HCT116 (cell line): ENCODE data around the gene GSTM1. TPM values are rescaled to one million over a fixed set of nuclear protein-coding genes. Genes with fewer than 3 reads are reported as not detected.

Experiments used
- ATAC-seq: fragments of 200-7000 bp; cut with Tn5 transposase; 2 replicates; pipeline ENCODE4 v1.9.1; 2020; ENCODE audit warnings: mild to moderate bottlenecking, moderate library complexity
- BruUV-seq: library from RNA; stranded (reverse); fragments of 400-500 nt; replicated peaks from 2 replicates; lab custom pipeline; 2021; lab: Mats Ljungman, UMichigan
- CTCF ChIA-PET: fragments of 300-600 bp; sonication (Branson Sonifier 250); formaldehyde crosslinking; loops from one replicate; lab custom pipeline; 2021; ENCODE audit warnings: antibody characterized with exemption; lab: Charles Lee
- POLR2A ChIA-PET: fragments of 300-600, 350-600 bp; sonication (Branson Sonifier 250); formaldehyde crosslinking; loops from one replicate; lab custom pipeline; 2021; ENCODE audit warnings: antibody characterized with exemption; lab: Charles Lee
- RAD21 ChIA-PET, 2 experiments: fragments of 300-600 bp; sonication (Branson Sonifier 250); formaldehyde crosslinking; loops; one replicate each; lab custom pipeline; 2023; ENCODE audit warnings: low total read pairs in 2 of 2; ENCODE audit not compliant: uncharacterized antibody in 2 of 2, unreplicated experiment in 2 of 2, low non-redundant PET in 1 of 2; lab: Charles Lee
- DNase-seq: peaks from one replicate; pipeline ENCODE4 v3.0.0-alpha.2; 2010; ENCODE audit warnings: low read depth, low spot score
- H2AFZ ChIP-seq: fragments of 200-600 bp; shearing (Covaris generic), sonication (generic); 2 replicates; pipeline ENCODE4 v1.6.1; 2017; ENCODE audit warnings: low read depth, mixed run types, mixed read lengths, antibody characterized with exemption, low read length; ENCODE audit not compliant: poor library complexity, severe bottlenecking
- H3K27ac ChIP-seq: 2 replicates; pipeline ENCODE4 v1.5.1; 2012; ENCODE audit warnings: low read depth, low read length
- H3K27me3 ChIP-seq: fragments of 200-600 bp; sonication (generic); 2 replicates; pipeline ENCODE4 v1.6.1; 2016; ENCODE audit warnings: mixed run types, low read length, mixed read lengths; ENCODE audit not compliant: insufficient read depth
- H3K36me3 ChIP-seq, 2 experiments: fragments of 200-500 bp in 1 of 2; fragments of 200-600 bp in 1 of 2; sonication (Bioruptor generic) in 1 of 2; sonication (generic) in 1 of 2; 2 replicates each; pipeline versions ENCODE4 v1.5.1 to v1.6.1; 2014 to 2016; ENCODE audit warnings: low read length in 2 of 2, inconsistent platforms in 1 of 2, mixed read lengths in 1 of 2, mixed run types in 1 of 2; ENCODE audit not compliant: insufficient read depth in 2 of 2, control insufficient read depth in 1 of 2
- H3K4me1 ChIP-seq, 2 experiments: fragments of 200-600 bp in 1 of 2; sonication (generic) in 1 of 2; 2 replicates each; pipeline versions ENCODE4 v1.5.1 to v1.6.1; 2012 to 2017; ENCODE audit warnings: low read length in 2 of 2, inconsistent platforms in 1 of 2, mild to moderate bottlenecking in 1 of 2, mixed read lengths in 1 of 2, mixed run types in 1 of 2, moderate library complexity in 1 of 2; ENCODE audit not compliant: insufficient read depth in 2 of 2, control insufficient read depth in 1 of 2
- H3K4me2 ChIP-seq: fragments of 200-600 bp; sonication (generic); 2 replicates; pipeline ENCODE4 v1.6.1; 2017; ENCODE audit warnings: mixed run types, low read length, mixed read lengths
- H3K4me3 ChIP-seq, 2 experiments: fragments of 200-600 bp in 1 of 2; sonication (generic) in 1 of 2; replicated peaks in 1 of 2; 2 replicates each; pipeline ENCODE4 v1.5.1; 2011 to 2016; ENCODE audit warnings: low read length in 2 of 2, control low read depth in 1 of 2, low read depth in 1 of 2, mild to moderate bottlenecking in 1 of 2, mixed read lengths in 1 of 2, mixed run types in 1 of 2
- H3K79me2 ChIP-seq: fragments of 200-600 bp; sonication (generic); 2 replicates; pipeline ENCODE4 v1.6.1; 2017; ENCODE audit warnings: mild to moderate bottlenecking, mixed run types, low read length, moderate library complexity, mixed read lengths; ENCODE audit not compliant: insufficient read depth
- H3K9ac ChIP-seq: fragments of 200-600 bp; sonication (generic); 2 replicates; pipeline ENCODE4 v1.6.1; 2016; ENCODE audit warnings: low read length, mixed read lengths
- H3K9me2 ChIP-seq: fragments of 200-600 bp; sonication (generic), shearing (Covaris generic); 2 replicates; pipeline ENCODE4 v1.6.1; 2017; ENCODE audit warnings: mixed run types, mild to moderate bottlenecking, moderate library complexity; ENCODE audit not compliant: insufficient read depth
- H3K9me3 ChIP-seq, 2 experiments: fragments of 200-500 bp in 1 of 2; fragments of 200-600 bp in 1 of 2; sonication (Bioruptor generic) in 1 of 2; sonication (generic) in 1 of 2; 2 replicates each; pipeline ENCODE4 v1.6.1; 2014 to 2017; ENCODE audit warnings: low read length in 2 of 2, mixed read lengths in 2 of 2, inconsistent platforms in 1 of 2, low read depth in 1 of 2, mild to moderate bottlenecking in 1 of 2, mixed run types in 1 of 2, moderate library complexity in 1 of 2; ENCODE audit not compliant: control insufficient read depth in 1 of 2, insufficient read depth in 1 of 2
- H4K20me1 ChIP-seq: fragments of 200-600 bp; sonication (generic), shearing (Covaris generic); 2 replicates; pipeline ENCODE4 v1.6.1; 2017; ENCODE audit warnings: mixed run types, mild to moderate bottlenecking, moderate library complexity; ENCODE audit not compliant: insufficient read depth
- CTCF ChIP-seq, 3 experiments: fragments of 200-600 bp in 1 of 3; sonication (generic) in 1 of 3; IDR thresholded peaks in 2 of 3; conservative IDR thresholded peaks in 1 of 3; 2 replicates each; pipeline ENCODE4 v1.5.1; 2012 to 2017; ENCODE audit warnings: low read depth in 2 of 3, low read length in 2 of 3, antibody characterized with exemption in 1 of 3, borderline replicate concordance in 1 of 3, control low read depth in 1 of 3, mild to moderate bottlenecking in 1 of 3, mixed read lengths in 1 of 3, mixed run types in 1 of 3, moderate library complexity in 1 of 3; ENCODE audit not compliant: insufficient read depth in 1 of 3
- ELF1 ChIP-seq: IDR thresholded peaks from 2 replicates; pipeline ENCODE4 v1.6.1; 2012; ENCODE audit warnings: low read depth, borderline replicate concordance
- EZH2 ChIP-seq: fragments of 200-600 bp; sonication (generic); IDR thresholded peaks from 2 replicates; pipeline ENCODE4 v1.6.1; 2017; ENCODE audit warnings: antibody characterized with exemption, mixed run types
- EZH2phosphoT487 ChIP-seq: fragments of 200-600 bp; IDR thresholded peaks from 2 replicates; pipeline ENCODE4 v1.6.1; 2018; ENCODE audit warnings: antibody characterized with exemption, borderline replicate concordance
- FOSL1 ChIP-seq: IDR thresholded peaks from 2 replicates; pipeline ENCODE4 v1.6.1; 2012; ENCODE audit warnings: low read depth
- JUND ChIP-seq: IDR thresholded peaks from 2 replicates; pipeline ENCODE4 v1.6.1; 2012
- POLR2A ChIP-seq: IDR thresholded peaks from 2 replicates; pipeline ENCODE4 v1.7.0; 2011; ENCODE audit warnings: borderline replicate concordance; ENCODE audit not compliant: insufficient read depth, insufficient read length; ENCODE audit errors: extremely low read depth
- SIN3A ChIP-seq: IDR thresholded peaks from 2 replicates; pipeline ENCODE4 v1.6.1; 2012; ENCODE audit warnings: low read depth
- YY1 ChIP-seq: IDR thresholded peaks from 2 replicates; pipeline ENCODE4 v1.6.1; 2011; ENCODE audit warnings: low read length, low read depth, moderate library complexity, mild to moderate bottlenecking; ENCODE audit not compliant: insufficient replicate concordance; ENCODE audit errors: extremely low read depth
- ZNF274 ChIP-seq: fragments of 200-500 bp; sonication (Bioruptor generic); IDR thresholded peaks from 2 replicates; pipeline ENCODE4 v1.6.1; 2014; ENCODE audit warnings: mild to moderate bottlenecking, low read depth, low read length, inconsistent platforms
- intact Hi-C: fragments of 100-400 bp; cut with micrococcal nuclease; formaldehyde crosslinking; loops from 2 replicates; pipeline ENCODE4 v1.10.0; 2022
- total RNA-seq: library from RNA; stranded (reverse); gene quantifications from one replicate; pipeline ENCODE4 v1.2.1, GENCODE V29; 2021; ENCODE audit not compliant: unreplicated experiment

GSTM1 gene
- total RNA-seq, 1 experiment from 2014 or later = not detected

- no peaks in the 10 kb centered on the region for H4K20me1 ChIP-seq
- DNase-seq (no peak), ATAC-seq (no peak)
- ChIA-PET RAD21 (no interaction called here), POLR2A (no interaction called here), CTCF (no interaction called here)
- no TSS peak for BruUV-seq
- 0 out of 2 replicates have a peak, but pooled peaks cover 4% of the 10 kb centered on the region for H3K27me3 ChIP-seq
- no peak within 1 kb of the TSS for H3K4me3 ChIP-seq
- H2AFZ ChIP-seq = no peak within 1 kb of the TSS
- H3K9ac ChIP-seq = no peak within 1 kb of the TSS
- H3K27ac ChIP-seq = no peak within 1 kb of the TSS
- TF ChIP-seq FOSL1 (no peak), ZNF274 (no peak), JUND (no peak), EZH2 (no peak), ELF1 (no peak), POLR2A (no peak), SIN3A (no peak), YY1 (no peak), CTCF (IDR thresholded peaks at IDR 0.05 in 2 of 3, conservative IDR thresholded peaks at IDR 0.05 in 1 of 3; ENCODE audit: borderline replicate concordance in 1 of 3, insufficient read depth in 1 of 3, low read depth in 2 of 3, low read length in 2 of 3) (no peak), EZH2phosphoT487 (no peak)
- H3K9me3 ChIP-seq = no peaks in the 10 kb centered on the region
- no peak within 1 kb of the TSS for H3K4me2 ChIP-seq
- H3K79me2 ChIP-seq = no peaks in the 10 kb centered on the region
- intact Hi-C loops = no loop called here
- no peaks in the 10 kb centered on the region for H3K9me2 ChIP-seq
- H3K36me3 ChIP-seq = no peaks in the 10 kb centered on the region
- no peaks in the 10 kb centered on the region for H3K4me1 ChIP-seq
Measured at GRCh38 chr1:109740615-109741373, 53.2 kb downstream of the GSTM1 start, which contains the start of gene GSTM3. TSS of gene GSTM3 (minus strand) at chr1:109741038. CDS start at chr1:109740287, 751 bp downstream.

Other genes starting within 250 kb of the GSTM1 start
- 1.3 TPM for gene SYPL2, start 221.3 kb upstream of the GSTM1 start, total RNA-seq
- 7.2 TPM for gene ATXN7L2, start 203.9 kb upstream of the GSTM1 start, total RNA-seq
- 5.9 TPM for gene CYB561D1, start 193.7 kb upstream of the GSTM1 start, total RNA-seq
- 0.10 TPM for gene AMIGO1, start 178.1 kb upstream of the GSTM1 start, total RNA-seq
- not detected for gene GPR61, start 147.9 kb upstream of the GSTM1 start, total RNA-seq
- gene GNAI3, start 139.2 kb upstream of the GSTM1 start, total RNA-seq = 9.5 TPM
- 0.76 TPM for gene GNAT2, start 68.2 kb upstream of the GSTM1 start, total RNA-seq
- gene AMPD2, start 68.0 kb upstream of the GSTM1 start, total RNA-seq = 69.9 TPM
- gene GSTM4, start 31.7 kb upstream of the GSTM1 start, total RNA-seq = 15.9 TPM
- 5.9 TPM for gene GSTM2, start 19.8 kb upstream of the GSTM1 start, total RNA-seq
- gene GSTM5, start 24.4 kb downstream of the GSTM1 start, total RNA-seq = not detected
- gene GSTM3, start 53.2 kb downstream of the GSTM1 start, total RNA-seq = 0.39 TPM
- gene EPS8L3, start 76.1 kb downstream of the GSTM1 start, total RNA-seq = 0.96 TPM
- gene CSF1, start 223.0 kb downstream of the GSTM1 start, total RNA-seq = 3.0 TPM